ENCODE results near the gene TTC36.

DNA sequence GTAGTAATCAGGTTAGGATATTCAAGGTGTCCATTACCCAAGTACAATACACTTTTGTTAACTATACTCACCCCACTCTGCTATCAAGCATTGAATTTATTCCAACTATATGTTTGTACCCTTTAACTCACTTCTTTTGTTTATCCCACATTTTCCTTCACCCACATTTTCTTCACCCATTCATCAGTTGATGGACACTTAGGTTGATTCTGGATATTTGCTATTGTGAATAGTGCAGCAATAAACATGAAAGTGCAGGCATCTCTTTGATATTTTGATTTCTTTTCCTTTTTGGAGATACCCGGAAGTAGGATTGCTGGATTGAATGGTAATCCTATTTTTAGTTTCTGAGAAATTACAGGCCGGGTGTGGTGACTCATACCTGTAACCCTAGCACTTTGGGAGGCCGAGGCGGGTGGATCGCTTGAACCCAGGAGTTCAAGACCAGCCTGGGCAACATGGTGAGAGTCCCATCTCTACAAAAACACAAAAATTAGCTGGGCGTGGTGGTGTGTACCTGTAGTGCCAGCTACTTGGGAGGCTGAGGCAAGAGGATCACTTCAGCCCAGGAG, 10.2 kb downstream of the TTC36 start:
- TF ChIP-seq, protein P1, sequence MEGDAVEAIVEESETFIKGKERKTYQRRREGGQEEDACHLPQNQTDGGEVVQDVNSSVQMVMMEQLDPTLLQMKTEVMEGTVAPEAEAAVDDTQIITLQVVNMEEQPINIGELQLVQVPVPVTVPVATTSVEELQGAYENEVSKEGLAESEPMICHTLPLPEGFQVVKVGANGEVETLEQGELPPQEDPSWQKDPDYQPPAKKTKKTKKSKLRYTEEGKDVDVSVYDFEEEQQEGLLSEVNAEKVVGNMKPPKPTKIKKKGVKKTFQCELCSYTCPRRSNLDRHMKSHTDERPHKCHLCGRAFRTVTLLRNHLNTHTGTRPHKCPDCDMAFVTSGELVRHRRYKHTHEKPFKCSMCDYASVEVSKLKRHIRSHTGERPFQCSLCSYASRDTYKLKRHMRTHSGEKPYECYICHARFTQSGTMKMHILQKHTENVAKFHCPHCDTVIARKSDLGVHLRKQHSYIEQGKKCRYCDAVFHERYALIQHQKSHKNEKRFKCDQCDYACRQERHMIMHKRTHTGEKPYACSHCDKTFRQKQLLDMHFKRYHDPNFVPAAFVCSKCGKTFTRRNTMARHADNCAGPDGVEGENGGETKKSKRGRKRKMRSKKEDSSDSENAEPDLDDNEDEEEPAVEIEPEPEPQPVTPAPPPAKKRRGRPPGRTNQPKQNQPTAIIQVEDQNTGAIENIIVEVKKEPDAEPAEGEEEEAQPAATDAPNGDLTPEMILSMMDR (IDR thresholded peaks at IDR 0.05): no peak
- TF ChIP-seq POLR2AphosphoS5 (IDR thresholded peaks at IDR 0.05; ENCODE audit: insufficient read depth in 1 of 2, low read depth in 1 of 2): no peak
- no peak for TF ChIP-seq POLR2A (IDR thresholded peaks at IDR 0.05)

Data from vagina (tissue), 2 donors.